ENCODE measurements around the gene NTF4. TPM values are rescaled to one million over a fixed set of nuclear protein-coding genes. Genes with fewer than 3 reads are reported as not detected.

Gene NTF4
- total and polyA plus RNA-seq, 8 donors: 0.63 to 6.2 (median 0.97) TPM

DNA sequence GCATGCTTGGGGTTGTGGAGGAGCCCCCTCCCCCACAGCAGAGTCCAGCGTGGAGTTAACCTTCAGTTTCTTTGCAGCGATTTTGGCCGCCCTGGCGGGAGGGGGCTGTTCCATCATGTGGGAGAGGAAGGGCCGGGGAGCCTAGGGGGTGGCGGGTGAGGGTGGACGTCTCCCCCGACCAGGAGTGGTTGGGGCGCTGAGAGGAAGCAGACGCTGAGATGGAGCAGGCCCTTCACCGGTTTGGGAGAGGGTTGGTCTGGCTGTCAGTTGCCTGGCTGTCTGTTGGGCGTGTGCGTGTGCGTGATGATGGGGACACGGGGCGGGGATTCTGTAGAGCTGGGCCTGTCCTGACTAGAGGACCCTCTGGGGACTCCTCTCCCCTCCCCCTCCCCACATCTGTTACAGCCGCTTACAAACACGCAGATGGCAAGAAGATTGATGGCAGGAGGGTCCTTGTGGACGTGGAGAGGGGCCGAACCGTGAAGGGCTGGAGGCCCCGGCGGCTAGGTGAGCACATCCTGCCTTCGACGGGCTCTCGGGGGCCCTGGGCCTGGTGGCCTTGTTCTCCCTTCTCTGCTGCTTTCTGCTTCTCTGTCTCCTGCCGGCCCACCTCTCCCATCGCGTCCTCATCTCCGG is 39.7 kb upstream of the NTF4 start:
- intact Hi-C loops (cut with DNase I): loop anchor here in 1 of 2 donors (10.0 kb wide), 1 partner anchor 100 kb away; no protein-coding TSS in a partner anchor

DNA sequence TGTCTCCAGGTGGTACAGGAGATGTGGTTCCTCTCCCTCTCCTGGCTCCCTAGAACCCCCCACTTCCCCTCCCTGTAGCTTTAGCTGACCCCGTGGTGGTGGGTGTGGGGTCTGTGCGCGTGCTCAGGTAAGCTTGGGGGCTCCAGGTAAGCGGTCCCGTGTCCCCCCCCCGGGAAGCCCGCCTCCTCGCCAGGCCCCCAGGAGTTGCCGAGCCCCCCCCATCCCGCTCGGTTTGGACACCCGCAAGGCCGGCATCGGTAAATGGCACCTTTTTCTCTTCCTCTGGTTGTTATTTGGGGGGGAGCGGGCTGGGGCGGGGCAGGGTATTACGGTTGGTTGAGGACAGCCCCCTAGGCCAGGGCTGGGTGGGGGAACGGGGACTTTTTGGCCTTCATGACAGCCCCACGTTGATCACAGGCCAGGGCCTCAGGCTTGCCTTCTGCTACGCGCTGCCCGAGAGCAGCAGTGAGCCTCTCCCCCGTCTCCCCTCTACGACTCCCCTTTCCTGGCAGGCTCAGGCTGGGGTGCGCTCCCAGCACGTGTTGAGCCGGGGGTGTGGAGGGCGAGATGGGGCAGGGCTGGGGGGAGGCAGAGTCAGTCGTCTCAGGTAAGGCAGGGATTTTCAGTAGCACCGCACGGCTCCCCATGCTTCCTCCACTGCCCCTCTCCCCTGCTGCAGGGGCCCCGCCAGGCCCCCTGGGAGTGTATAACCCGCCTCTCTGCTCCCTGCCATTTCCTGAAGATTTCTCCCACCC is 38.9 kb upstream of the NTF4 start:
- Histone ChIP-seq H3K36me3 (peaks cover 3 to 100% of the 10 kb centered on the region in 2 donors), H3K4me1 (no peaks in the 10 kb centered on the region), H3K27me3 (no peaks in the 10 kb centered on the region), H3K27ac (no peak overlapping the region), H3K9me3 (no peaks in the 10 kb centered on the region), H3K4me3 (no peak overlapping the region)
- ATAC-seq: no peak
- peak in 1 of 4 donors; percentile 68 for DNase-seq
- intact Hi-C loops (cut with DNase I): loop anchor here in 1 of 2 donors (10.0 kb wide), 1 partner anchor 101 kb away; no protein-coding TSS in a partner anchor
- TF ChIP-seq, protein P1, sequence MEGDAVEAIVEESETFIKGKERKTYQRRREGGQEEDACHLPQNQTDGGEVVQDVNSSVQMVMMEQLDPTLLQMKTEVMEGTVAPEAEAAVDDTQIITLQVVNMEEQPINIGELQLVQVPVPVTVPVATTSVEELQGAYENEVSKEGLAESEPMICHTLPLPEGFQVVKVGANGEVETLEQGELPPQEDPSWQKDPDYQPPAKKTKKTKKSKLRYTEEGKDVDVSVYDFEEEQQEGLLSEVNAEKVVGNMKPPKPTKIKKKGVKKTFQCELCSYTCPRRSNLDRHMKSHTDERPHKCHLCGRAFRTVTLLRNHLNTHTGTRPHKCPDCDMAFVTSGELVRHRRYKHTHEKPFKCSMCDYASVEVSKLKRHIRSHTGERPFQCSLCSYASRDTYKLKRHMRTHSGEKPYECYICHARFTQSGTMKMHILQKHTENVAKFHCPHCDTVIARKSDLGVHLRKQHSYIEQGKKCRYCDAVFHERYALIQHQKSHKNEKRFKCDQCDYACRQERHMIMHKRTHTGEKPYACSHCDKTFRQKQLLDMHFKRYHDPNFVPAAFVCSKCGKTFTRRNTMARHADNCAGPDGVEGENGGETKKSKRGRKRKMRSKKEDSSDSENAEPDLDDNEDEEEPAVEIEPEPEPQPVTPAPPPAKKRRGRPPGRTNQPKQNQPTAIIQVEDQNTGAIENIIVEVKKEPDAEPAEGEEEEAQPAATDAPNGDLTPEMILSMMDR (IDR thresholded peaks at IDR 0.05): no peak

More for the DNA sequence above, 39.7 kb upstream of the NTF4 start:
- no peaks in the 10 kb centered on the region for H3K9me3 ChIP-seq
- ATAC-seq (no peak), DNase-seq (peak in 1 of 4 donors; percentile 71)
- H3K4me1 ChIP-seq: no peaks in the 10 kb centered on the region
- no peak overlapping the region for H3K27ac ChIP-seq
- no peak overlapping the region for H3K4me3 ChIP-seq
- no peaks in the 10 kb centered on the region for H3K27me3 ChIP-seq
- TF ChIP-seq, protein P1 (IDR thresholded peaks at IDR 0.05): no peak
- H3K36me3 ChIP-seq: peaks cover 0 to 100% of the 10 kb centered on the region in 2 donors

DNA sequence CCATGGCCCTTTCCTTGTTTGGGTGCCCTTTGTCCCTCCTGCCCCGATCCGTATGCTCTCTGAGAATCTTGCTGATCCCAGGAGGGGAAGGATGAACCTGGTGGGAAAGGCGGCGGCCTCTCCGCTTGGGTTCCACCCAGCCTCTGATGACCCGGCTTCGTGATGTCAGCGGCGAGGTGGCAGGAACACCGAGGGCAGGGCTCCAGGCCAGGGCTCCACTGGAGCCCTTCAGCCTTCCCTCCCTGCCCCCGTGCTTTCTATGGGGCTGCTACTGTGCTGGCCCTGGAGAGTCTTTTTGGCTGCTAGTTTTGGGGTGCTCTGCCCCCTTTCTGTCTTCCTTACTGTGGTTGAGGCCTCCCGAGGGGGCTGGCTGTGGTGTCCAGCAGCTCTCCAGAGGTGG is 37.7 kb upstream of the NTF4 start:
- intact Hi-C loops (cut with DNase I): loop anchor here in 1 of 2 donors (10.0 kb wide), 1 partner anchor 102 kb away; no protein-coding TSS in a partner anchor
- no peak overlapping the region for H3K27ac ChIP-seq
- H3K4me3 ChIP-seq: no peak overlapping the region
- H3K4me1 ChIP-seq: no peaks in the 10 kb centered on the region
- ATAC-seq (no peak), DNase-seq (no peak)
- no peaks in the 10 kb centered on the region for H3K27me3 ChIP-seq
- H3K9me3 ChIP-seq: no peaks in the 10 kb centered on the region
- peaks cover 5 to 100% of the 10 kb centered on the region in 2 donors for H3K36me3 ChIP-seq
- TF ChIP-seq, protein P1 (IDR thresholded peaks at IDR 0.05): no peak

DNA sequence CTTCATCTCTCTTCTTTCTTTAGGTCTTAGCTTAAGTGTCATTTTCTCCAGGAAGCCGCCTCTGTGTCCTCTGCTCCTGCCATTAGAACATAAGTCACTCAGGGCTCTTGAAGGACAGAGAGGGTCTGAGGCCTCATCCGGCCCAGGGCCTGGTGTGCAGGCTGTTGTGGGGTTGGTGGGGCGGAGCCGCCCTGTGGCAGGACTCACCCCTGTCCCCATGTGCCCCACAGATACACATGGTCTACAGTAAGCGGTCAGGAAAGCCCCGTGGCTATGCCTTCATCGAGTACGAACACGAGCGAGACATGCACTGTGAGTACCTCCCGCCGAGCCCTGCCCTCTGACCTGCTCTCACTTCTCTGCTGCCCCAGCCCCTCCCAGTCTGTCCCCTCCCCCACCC is 36.5 kb upstream of the NTF4 start:
- Histone ChIP-seq H3K36me3 (peaks cover 5 to 100% of the 10 kb centered on the region in 2 donors), H3K9me3 (no peaks in the 10 kb centered on the region), H3K27ac (no peak overlapping the region), H3K4me3 (no peak overlapping the region), H3K4me1 (no peaks in the 10 kb centered on the region), H3K27me3 (no peaks in the 10 kb centered on the region)
- no peak for DNase-seq
- TF ChIP-seq, protein P1 (IDR thresholded peaks at IDR 0.05): no peak
- ATAC-seq: no peak
- intact Hi-C loops (cut with DNase I): loop anchor here in 1 of 2 donors (10.0 kb wide), 1 partner anchor 104 kb away; no protein-coding TSS in a partner anchor

DNA sequence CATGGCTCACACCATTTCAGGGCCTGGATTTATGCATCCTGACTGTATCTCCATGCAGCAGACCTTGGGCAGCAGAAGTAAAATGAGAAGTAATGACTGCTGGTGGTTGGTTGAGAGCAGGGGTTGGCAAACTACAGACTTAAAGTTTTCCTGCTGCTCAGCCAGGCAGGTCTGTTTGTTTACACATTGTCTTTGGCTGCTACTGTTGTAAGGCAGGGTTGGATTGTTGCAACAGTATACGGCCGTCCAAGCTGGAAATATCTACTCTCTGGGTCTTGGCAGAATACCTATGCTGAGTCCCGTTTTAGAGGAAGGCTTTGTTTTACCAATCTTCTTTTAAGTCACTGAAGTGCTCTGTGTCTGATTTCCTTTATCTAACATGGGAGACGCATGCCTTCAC is 34.2 kb upstream of the NTF4 start:
- intact Hi-C loops (cut with DNase I): loop anchor here in 1 of 2 donors (5.0 kb wide), 1 partner anchor 49 kb away; no protein-coding TSS in a partner anchor
- peaks cover 5 to 100% of the 10 kb centered on the region in 2 donors for H3K36me3 ChIP-seq
- ATAC-seq (no peak), DNase-seq (no peak)
- no peaks in the 10 kb centered on the region for H3K27me3 ChIP-seq
- H3K4me1 ChIP-seq: peaks cover 0 to 5% of the 10 kb centered on the region in 2 donors
- H3K27ac ChIP-seq: no peak overlapping the region
- no peak overlapping the region for H3K4me3 ChIP-seq
- TF ChIP-seq, protein P1 (IDR thresholded peaks at IDR 0.05): no peak
- H3K9me3 ChIP-seq: no peaks in the 10 kb centered on the region
